GM12891 (cell line): ENCODE measurements around the gene FBXO8.
"Not testable (repeated sequence)": the region's sequence is repeated elsewhere in the genome, so short reads cannot be mapped to it uniquely, and the experiment has no call there.

ENCODE experiments used
- DNase-seq: peaks from one replicate; pipeline ENCODE4 v3.0.0; 2011; ENCODE audit warnings: low spot score; ENCODE audit not compliant: insufficient read length
- FAIRE-seq: peaks from 2 replicates; lab custom pipeline; 2011; peaks lifted over from hg19 to GRCh38; lab: Jason Lieb, UNC
- PAX5 ChIP-seq: IDR thresholded peaks from 2 replicates; pipeline ENCODE4 v1.6.1; 2011; ENCODE audit warnings: low read length, moderate library complexity, mild to moderate bottlenecking; ENCODE audit not compliant: insufficient read depth, severe bottlenecking
- POLR2A ChIP-seq: IDR thresholded peaks from 2 replicates; pipeline ENCODE4 v1.6.1; 2011; ENCODE audit warnings: low read depth, low read length, control low read depth
- POLR2AphosphoS5 ChIP-seq: IDR thresholded peaks from 2 replicates; pipeline ENCODE4 v1.6.1; 2011; ENCODE audit warnings: low read depth, low read length, control low read depth
- POU2F2 ChIP-seq: IDR thresholded peaks from 2 replicates; pipeline ENCODE4 v1.6.1; 2011; ENCODE audit warnings: low read depth, mild to moderate bottlenecking, control low read depth, low read length, moderate library complexity
- SPI1 ChIP-seq: IDR thresholded peaks from 2 replicates; pipeline ENCODE4 v1.6.1; 2011; ENCODE audit warnings: low read depth, low read length, control low read depth
- TAF1 ChIP-seq: IDR thresholded peaks from 2 replicates; pipeline ENCODE4 v1.6.1; 2011; ENCODE audit warnings: low read depth, low read length, control low read depth

FBXO8 gene

GRCh38 chr4:174316954-174317353, 33.5 kb upstream of the FBXO8 start:
- FAIRE-seq = no peak
- TF ChIP-seq POLR2A = no peak
- no peak for TF ChIP-seq TAF1
- no peak for TF ChIP-seq SPI1
- TF ChIP-seq PAX5 = no peak
- TF ChIP-seq POU2F2 = no peak
- no peak for TF ChIP-seq POLR2AphosphoS5
- no peak for DNase-seq

GRCh38 chr4:174316546-174316945, 33.1 kb upstream of the FBXO8 start:
- DNase-seq = no peak
- FAIRE-seq = no peak

GRCh38 chr4:174314770-174315169, 31.3 kb upstream of the FBXO8 start:
- no peak for DNase-seq
- no peak for FAIRE-seq
- TF ChIP-seq TAF1 (no peak), POLR2AphosphoS5 (no peak), PAX5 (no peak), POLR2A (no peak), SPI1 (no peak), POU2F2 (no peak)

More at GRCh38 chr4:174316546-174316945, 33.1 kb upstream of the FBXO8 start:
- no peak for TF ChIP-seq POLR2A
- no peak for TF ChIP-seq TAF1
- no peak for TF ChIP-seq POLR2AphosphoS5
- no peak for TF ChIP-seq SPI1
- no peak for TF ChIP-seq PAX5
- TF ChIP-seq POU2F2 = no peak

- TF ChIP-seq POU2F2 (no peak), SPI1 (no peak), POLR2A (no peak), PAX5 (no peak), TAF1 (no peak), POLR2AphosphoS5 (no peak)
- FAIRE-seq (no peak), DNase-seq (no peak)
Measured at GRCh38 chr4:174314274-174314673, 30.8 kb upstream of the FBXO8 start.

- FAIRE-seq (no peak), DNase-seq (no peak)
- TF ChIP-seq POLR2AphosphoS5 (no peak), PAX5 (no peak), POLR2A (no peak), TAF1 (no peak), POU2F2 (no peak), SPI1 (no peak)
Measured at GRCh38 chr4:174312993-174313392, 29.5 kb upstream of the FBXO8 start.

- TF ChIP-seq SPI1 (no peak), POLR2A (no peak), PAX5 (no peak), POU2F2 (no peak), TAF1 (no peak), POLR2AphosphoS5 (no peak)
- FAIRE-seq (no peak), DNase-seq (no peak)
Measured at GRCh38 chr4:174307694-174308093, 24.2 kb upstream of the FBXO8 start.

GRCh38 chr4:174305961-174306360, 22.5 kb upstream of the FBXO8 start:
- no peak for DNase-seq
- TF ChIP-seq PAX5 (no peak), TAF1 (no peak), POLR2AphosphoS5 (no peak), SPI1 (no peak), POU2F2 (no peak), POLR2A (no peak)
- no peak for FAIRE-seq

GRCh38 chr4:174304664-174305063, 21.2 kb upstream of the FBXO8 start:
- DNase-seq (no peak), FAIRE-seq (no peak)
- TF ChIP-seq PAX5 (no peak), TAF1 (no peak), SPI1 (no peak), POU2F2 (no peak), POLR2AphosphoS5 (no peak), POLR2A (no peak)

- no peak for FAIRE-seq
- no peak for DNase-seq
- TF ChIP-seq POLR2AphosphoS5 (no peak), POU2F2 (no peak), POLR2A (no peak), TAF1 (no peak), SPI1 (no peak), PAX5 (no peak)
Measured at GRCh38 chr4:174303687-174304086, 20.2 kb upstream of the FBXO8 start.

- not testable (repeated sequence) for DNase-seq, FAIRE-seq
Measured at GRCh38 chr4:174295142-174295541, 11.7 kb upstream of the FBXO8 start.

GRCh38 chr4:174294641-174295040, 11.2 kb upstream of the FBXO8 start:
- not testable (repeated sequence) for FAIRE-seq, DNase-seq
